ENCODE data around the gene AGPAT4.
"Not testable (repeated sequence)": the region's sequence is repeated elsewhere in the genome, so short reads cannot be mapped to it uniquely, and the experiment has no call there.

AGPAT4 gene

GRCh38 chr6:161136655-161137054, 137.2 kb downstream of the AGPAT4 start:
- no peak for DNase-seq

- no peak for DNase-seq
These were observed 137.9 kb downstream of the AGPAT4 start for GRCh38 chr6:161135695-161136591.

- no peak for DNase-seq
These were observed 139.1 kb downstream of the AGPAT4 start for GRCh38 chr6:161134550-161135298.

GRCh38 chr6:161133963-161134362, 139.9 kb downstream of the AGPAT4 start:
- no peak for DNase-seq

- DNase-seq, result no peak
These were observed 141.5 kb downstream of the AGPAT4 start for GRCh38 chr6:161132384-161132783.

- DNase-seq, result no peak
These were observed 142.7 kb downstream of the AGPAT4 start for GRCh38 chr6:161130967-161131766.

GRCh38 chr6:161130541-161130940, 143.3 kb downstream of the AGPAT4 start:
- DNase-seq, result no peak

- no peak for DNase-seq
These were observed 145.1 kb downstream of the AGPAT4 start for GRCh38 chr6:161128680-161129196.

- no peak for DNase-seq
These were observed 145.6 kb downstream of the AGPAT4 start for GRCh38 chr6:161128230-161128629.

- no peak for DNase-seq
These were observed 146.7 kb downstream of the AGPAT4 start for GRCh38 chr6:161127071-161127740.

- DNase-seq, result no peak
These were observed 148.3 kb downstream of the AGPAT4 start for GRCh38 chr6:161125591-161125990.

- not testable (repeated sequence) for DNase-seq
These were observed 150.5 kb downstream of the AGPAT4 start for GRCh38 chr6:161123319-161123718.

GRCh38 chr6:161117942-161118341, 155.9 kb downstream of the AGPAT4 start:
- DNase-seq, result no peak

- no peak for DNase-seq
These were observed 156.6 kb downstream of the AGPAT4 start for GRCh38 chr6:161117308-161117707.

- no peak for DNase-seq
These were observed 157.3 kb downstream of the AGPAT4 start for GRCh38 chr6:161116554-161116953.

GRCh38 chr6:161115468-161115867, 158.4 kb downstream of the AGPAT4 start:
- DNase-seq, result no peak

GRCh38 chr6:161111261-161111660, 162.6 kb downstream of the AGPAT4 start:
- DNase-seq, result no peak

- DNase-seq, result no peak
These were observed 163.7 kb downstream of the AGPAT4 start for GRCh38 chr6:161110028-161110779.

- no peak for DNase-seq
These were observed 164.5 kb downstream of the AGPAT4 start for GRCh38 chr6:161109366-161109765.

GRCh38 chr6:161108916-161109315, 164.9 kb downstream of the AGPAT4 start:
- no peak for DNase-seq
